Panc1 (cell line): ENCODE results near the gene ZC3H12C.

Experiments used
- CTCF ChIP-seq: fragments of 450-650 bp; IDR thresholded peaks from 2 replicates; pipeline ENCODE4 v1.5.1; 2017; ENCODE audit warnings: mild to moderate bottlenecking
- REST ChIP-seq, 2 experiments: IDR thresholded peaks; 2 replicates each; pipeline ENCODE4 v1.6.1; 2011 to 2012; ENCODE audit warnings: low read depth in 2 of 2, control low read depth in 1 of 2, low read length in 1 of 2, mild to moderate bottlenecking in 1 of 2, moderate library complexity in 1 of 2; ENCODE audit not compliant: insufficient read depth in 1 of 2
- TCF7L2 ChIP-seq: IDR thresholded peaks from 2 replicates; pipeline ENCODE4 v1.6.1; 2011; ENCODE audit warnings: mild to moderate bottlenecking, low read depth, low read length, inconsistent platforms

- TF ChIP-seq CTCF (no peak), TCF7L2 (no peak), REST (IDR thresholded peaks at IDR 0.05; ENCODE audit: insufficient read depth in 1 of 2, low read depth in 2 of 2, low read length in 1 of 2) (no peak)
Observed at GRCh38 chr11:110092111-110092514, 1.1 kb upstream of the ZC3H12C start.
